ENCODE results near the gene ANTXR1. TPM values are rescaled to one million over a fixed set of nuclear protein-coding genes. Genes with fewer than 3 reads are reported as not detected.

ANTXR1 gene
- total RNA-seq, 2 donors from 2014 or later, result 146 to 147 TPM

GRCh38 chr2:69141061-69141460 is 128.1 kb downstream of the ANTXR1 start:
- intact Hi-C loops (cut with DNase I), result no loop called here
- no peak for DNase-seq (ENCODE audit: low spot score)

- DNase-seq (ENCODE audit: low spot score), result no peak
- intact Hi-C loops (cut with DNase I), result no loop called here
Observed at GRCh38 chr2:69143748-69144360, 130.9 kb downstream of the ANTXR1 start.

DNA sequence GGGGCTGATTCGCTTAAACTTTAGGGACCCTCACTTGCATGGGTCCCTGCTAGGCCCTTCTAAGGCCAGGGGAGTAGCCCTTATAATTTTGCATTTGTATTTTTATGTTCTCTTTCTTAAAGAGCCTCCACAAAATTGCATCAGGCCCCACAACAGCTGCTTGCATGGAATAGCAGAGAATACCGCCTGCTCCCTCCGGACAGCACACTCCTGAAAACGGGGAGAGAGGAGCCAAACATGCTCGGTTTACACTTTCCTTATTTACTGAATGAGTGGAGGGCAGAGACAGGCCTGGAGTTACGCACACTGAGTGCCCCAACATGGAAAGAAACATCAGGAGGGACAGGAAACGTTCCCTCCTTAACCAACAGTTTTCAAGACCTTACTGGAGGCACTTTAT is 132.2 kb downstream of the ANTXR1 start:
- no peak for DNase-seq (ENCODE audit: low spot score)
- intact Hi-C loops (cut with DNase I), result no loop called here

GRCh38 chr2:69147841-69148533 is 135.0 kb downstream of the ANTXR1 start:
- intact Hi-C loops (cut with DNase I), result no loop called here
- DNase-seq (ENCODE audit: low spot score), result no peak

DNA sequence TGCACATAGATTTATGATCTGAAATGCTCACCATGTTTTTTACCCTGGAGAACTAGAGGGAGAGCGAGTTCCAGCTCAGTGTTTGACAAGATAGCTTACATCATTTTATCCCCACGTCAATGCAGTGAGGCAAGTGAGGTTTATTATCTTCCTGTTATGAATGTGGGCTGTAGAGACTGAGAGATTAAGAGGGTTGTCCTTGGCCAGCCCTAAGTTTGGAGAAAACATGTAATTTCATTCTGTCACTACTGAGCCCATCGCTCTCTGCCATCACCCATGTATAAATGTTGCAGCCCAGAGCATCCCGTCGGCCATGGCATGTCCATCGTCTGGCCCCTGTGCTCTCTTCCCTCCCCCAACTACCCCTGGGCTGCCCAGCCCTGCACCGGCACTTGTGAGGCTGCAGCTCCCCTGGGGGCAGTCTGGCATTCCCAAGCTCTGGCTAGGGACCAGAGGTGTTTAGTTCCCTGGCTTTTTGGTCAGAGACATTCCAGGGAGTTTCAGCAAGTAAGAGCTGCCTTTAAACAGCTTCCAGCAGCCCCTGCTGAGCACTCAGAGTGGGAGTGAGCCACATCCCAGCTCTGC is 136.7 kb downstream of the ANTXR1 start:
- intact Hi-C loops (cut with DNase I), result loop anchor here in 1 of 2 donors (10.0 kb wide), 1 partner anchor 55 kb away; no protein-coding TSS in a partner anchor
- DNase-seq (ENCODE audit: low spot score), result peak; percentile 87

GRCh38 chr2:69151931-69152330 is 139.0 kb downstream of the ANTXR1 start:
- no peak for DNase-seq (ENCODE audit: low spot score)
- intact Hi-C loops (cut with DNase I), result loop anchor here in 1 of 2 donors (10.0 kb wide), 1 partner anchor 57 kb away; no protein-coding TSS in a partner anchor

GRCh38 chr2:69152847-69153583 is 140.0 kb downstream of the ANTXR1 start:
- intact Hi-C loops (cut with DNase I), result loop anchor here in 1 of 2 donors (10.0 kb wide), 1 partner anchor 58 kb away; no protein-coding TSS in a partner anchor
- no peak for DNase-seq (ENCODE audit: low spot score)

- no peak for DNase-seq (ENCODE audit: low spot score)
- intact Hi-C loops (cut with DNase I), result loop anchor here in 1 of 2 donors (10.0 kb wide), 1 partner anchor 59 kb away; no protein-coding TSS in a partner anchor
Observed at GRCh38 chr2:69154106-69154505, 141.1 kb downstream of the ANTXR1 start.

DNA sequence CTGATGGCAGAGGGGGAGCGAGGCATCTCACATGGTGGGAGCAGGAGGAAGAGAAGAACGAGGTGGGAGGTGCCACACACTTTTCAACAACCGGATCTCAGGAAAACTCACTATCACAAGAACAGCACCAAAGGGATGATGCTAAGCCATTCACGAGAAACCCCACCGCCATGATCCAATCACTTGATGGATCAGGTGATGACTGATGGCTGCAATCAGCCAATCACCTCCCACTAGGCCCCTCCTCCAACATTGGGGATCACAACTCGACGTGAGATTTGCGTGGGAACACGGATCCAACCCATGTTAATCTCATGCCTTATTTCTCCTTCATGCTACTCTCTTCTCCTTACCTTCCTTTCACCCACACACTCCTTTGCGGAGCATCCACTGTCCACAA is 143.6 kb downstream of the ANTXR1 start:
- intact Hi-C loops (cut with DNase I), result loop anchor here (5.0 to 10.0 kb wide), 2 partner anchors 62 to 219 kb away; no protein-coding TSS in a partner anchor
- no peak for DNase-seq (ENCODE audit: low spot score)

DNA sequence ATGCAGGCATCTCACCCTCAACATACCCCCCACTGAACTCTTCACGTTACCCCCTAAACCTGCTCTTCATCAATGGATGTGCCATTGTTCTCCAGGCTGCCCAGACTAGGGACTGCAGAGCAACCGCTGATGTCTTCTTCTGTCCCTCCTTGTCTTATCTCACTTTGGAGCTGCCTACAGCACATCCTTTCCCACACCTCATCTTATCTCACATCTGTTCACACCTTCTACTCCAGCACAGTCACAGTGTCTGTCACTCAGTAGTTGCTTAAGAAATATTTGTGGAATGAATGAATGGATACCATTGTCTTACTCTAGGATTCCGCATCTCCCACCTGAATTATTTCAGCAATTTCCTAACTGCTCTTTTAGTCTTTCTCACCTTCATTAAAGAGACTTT is 144.5 kb downstream of the ANTXR1 start:
- intact Hi-C loops (cut with DNase I), result loop anchor here (5.0 to 10.0 kb wide), 2 partner anchors 63 to 220 kb away; no protein-coding TSS in a partner anchor

GRCh38 chr2:69159986-69160385 is 147.0 kb downstream of the ANTXR1 start:
- intact Hi-C loops (cut with DNase I), result loop anchor here (5.0 to 10.0 kb wide), 4 partner anchors 65 to 223 kb away; no protein-coding TSS in a partner anchor
- no peak for DNase-seq (ENCODE audit: low spot score)

More for the DNA sequence above, 144.5 kb downstream of the ANTXR1 start:
- DNase-seq (ENCODE audit: low spot score), result no peak

- intact Hi-C loops (cut with DNase I), result loop anchor here (10.0 kb wide), 2 partner anchors 87 to 143 kb away; no protein-coding TSS in a partner anchor
- no peak for DNase-seq (ENCODE audit: low spot score)
Observed at GRCh38 chr2:69162057-69162456, 149.1 kb downstream of the ANTXR1 start.

- intact Hi-C loops (cut with DNase I), result loop anchor here (10.0 kb wide), 2 partner anchors 88 to 142 kb away; no protein-coding TSS in a partner anchor
Observed at GRCh38 chr2:69163109-69163508, 150.1 kb downstream of the ANTXR1 start.

GRCh38 chr2:69163556-69163955 is 150.6 kb downstream of the ANTXR1 start:
- intact Hi-C loops (cut with DNase I), result loop anchor here (10.0 kb wide), 2 partner anchors 89 to 141 kb away; no protein-coding TSS in a partner anchor
- no peak for DNase-seq (ENCODE audit: low spot score)

More at GRCh38 chr2:69163109-69163508, 150.1 kb downstream of the ANTXR1 start:
- no peak for DNase-seq (ENCODE audit: low spot score)

GRCh38 chr2:69164061-69164778 is 151.2 kb downstream of the ANTXR1 start:
- intact Hi-C loops (cut with DNase I), result loop anchor here (10.0 kb wide), 2 partner anchors 89 to 141 kb away; no protein-coding TSS in a partner anchor
- DNase-seq (ENCODE audit: low spot score), result no peak

GRCh38 chr2:69165091-69165880 is 152.3 kb downstream of the ANTXR1 start:
- no peak for DNase-seq (ENCODE audit: low spot score)
- intact Hi-C loops (cut with DNase I), result loop anchor here (10.0 kb wide), 2 partner anchors 90 to 140 kb away; no protein-coding TSS in a partner anchor

GRCh38 chr2:69166465-69166811 is 153.5 kb downstream of the ANTXR1 start:
- DNase-seq (ENCODE audit: low spot score), result no peak
- intact Hi-C loops (cut with DNase I), result loop anchor here (10.0 kb wide), 2 partner anchors 92 to 138 kb away; no protein-coding TSS in a partner anchor

Data from posterior vena cava (tissue), 2 donors.